GM12872 (cell line): ENCODE measurements around the gene EXOC4.

ENCODE experiments used
- CTCF ChIP-seq: IDR thresholded peaks from 3 replicates; pipeline ENCODE4 v1.5.1; 2011; ENCODE audit warnings: low read depth, mild to moderate bottlenecking, low read length, moderate library complexity; ENCODE audit not compliant: insufficient read depth

Gene EXOC4

GRCh38 chr7:133539016-133539415, 286.1 kb downstream of the EXOC4 start:
- no peak for TF ChIP-seq CTCF

GRCh38 chr7:133540096-133540860, 287.4 kb downstream of the EXOC4 start:
- TF ChIP-seq CTCF, result no peak

GRCh38 chr7:133542209-133542780, 289.4 kb downstream of the EXOC4 start:
- no peak for TF ChIP-seq CTCF

- TF ChIP-seq CTCF, result no peak
Observed at GRCh38 chr7:133543657-133544056, 290.8 kb downstream of the EXOC4 start.

DNA sequence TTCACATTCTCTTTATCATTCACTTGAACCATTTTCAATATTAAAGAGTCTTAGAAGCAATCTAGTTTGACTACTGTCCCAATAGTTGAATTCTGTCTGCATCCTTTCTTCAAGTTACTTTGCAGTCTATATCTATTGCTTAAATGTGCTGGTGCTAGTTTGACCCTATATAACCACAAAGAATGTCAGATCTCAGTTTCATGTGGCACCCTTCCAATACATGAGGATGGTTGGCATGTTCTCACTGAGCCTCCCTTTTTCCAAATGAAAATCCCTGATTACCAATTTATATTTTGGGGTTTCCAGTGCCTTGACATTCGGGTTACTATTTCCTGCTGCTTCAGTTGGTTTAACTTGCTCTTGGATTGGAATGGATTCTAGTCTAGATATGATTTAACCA, 292.7 kb downstream of the EXOC4 start:
- TF ChIP-seq CTCF, result no peak

- TF ChIP-seq CTCF, result no peak
Observed at GRCh38 chr7:133547981-133548380, 295.1 kb downstream of the EXOC4 start.

- no peak for TF ChIP-seq CTCF
Observed at GRCh38 chr7:133549633-133550032, 296.8 kb downstream of the EXOC4 start.
